NT2/D1 (cell line): ENCODE results near the gene GALK2.

Experiments used
- YY1 ChIP-seq: IDR thresholded peaks from 2 replicates; pipeline ENCODE4 v1.6.1; 2011; ENCODE audit not compliant: insufficient read length, insufficient read depth
- ZNF274 ChIP-seq: IDR thresholded peaks from 2 replicates; pipeline ENCODE4 v1.6.1; 2011; ENCODE audit warnings: mild to moderate bottlenecking, low read depth, low read length

DNA sequence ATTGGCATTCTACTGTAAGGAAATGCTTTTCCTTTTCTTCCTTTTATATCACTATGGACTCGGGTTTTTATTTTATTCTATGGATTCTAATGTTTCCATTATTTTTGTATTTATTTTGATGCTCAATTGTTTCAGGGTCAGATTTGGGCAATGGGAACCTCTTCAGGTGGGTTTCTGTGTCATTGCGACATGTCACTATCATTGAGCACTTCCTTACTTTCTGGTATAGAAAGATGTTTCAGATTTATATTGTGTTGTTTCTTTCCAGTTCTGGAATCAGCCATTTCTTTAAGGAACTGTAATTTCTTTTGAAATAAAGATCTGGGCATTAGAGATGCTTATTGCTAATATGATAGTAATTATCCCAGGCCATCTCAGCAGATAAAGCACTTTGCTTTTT lies 21.8 kb downstream of the GALK2 start:
- no peak for TF ChIP-seq ZNF274
- no peak for TF ChIP-seq YY1
